GM18873 (cell line): ENCODE results near the gene TMEM45A.
"Not testable (repeated sequence)": the region's sequence is repeated elsewhere in the genome, so short reads cannot be mapped to it uniquely, and the experiment has no call there.

Experiments used
- ATAC-seq: cut with Tn5 transposase; IDR thresholded peaks from one replicate; pipeline ENCODE4 v1.9.1; 2021; ENCODE audit warnings: mild to moderate bottlenecking, moderate library complexity, moderate number of reproducible peaks; ENCODE audit not compliant: unreplicated experiment, low FRiP score

Gene TMEM45A

DNA sequence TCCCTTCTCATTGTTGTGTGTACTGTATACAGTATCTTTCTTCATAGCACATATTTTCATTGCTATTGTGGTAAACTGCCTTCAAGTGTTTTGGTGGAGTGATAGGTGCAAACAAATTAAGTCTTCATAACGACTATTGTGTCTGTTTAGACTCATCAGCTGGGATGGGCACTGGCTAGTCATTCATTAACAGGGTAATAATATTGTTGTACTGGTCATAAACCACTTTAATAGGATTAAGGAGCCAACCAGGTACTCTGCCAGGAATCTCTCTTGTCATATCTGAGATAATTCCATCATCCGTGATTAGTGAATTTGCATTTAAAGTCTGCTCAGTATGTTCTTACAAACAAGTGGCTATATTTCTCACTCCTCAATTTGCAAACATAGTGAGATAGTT is 10.2 kb upstream of the TMEM45A start:
- ATAC-seq = no peak

DNA sequence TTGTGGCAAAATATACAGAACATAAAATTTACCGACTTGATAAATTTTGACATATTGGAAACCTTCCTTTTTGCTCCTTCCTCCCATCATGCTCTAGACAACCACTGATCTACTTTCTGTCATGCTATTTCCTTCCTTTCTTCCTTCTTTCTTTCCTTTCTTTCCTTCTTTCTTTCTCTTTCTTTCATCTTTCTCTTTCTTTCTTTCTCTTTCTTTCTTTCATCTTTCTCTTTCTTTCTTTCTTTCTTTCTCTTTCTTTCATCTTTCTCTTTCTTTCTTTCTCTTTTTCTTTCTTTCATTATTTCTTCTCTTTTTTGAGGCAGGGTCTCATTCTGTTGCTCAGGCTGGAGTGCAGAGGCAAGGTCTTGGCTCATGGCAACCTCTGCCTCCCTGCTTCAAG is 8.9 kb upstream of the TMEM45A start:
- no peak for ATAC-seq

DNA sequence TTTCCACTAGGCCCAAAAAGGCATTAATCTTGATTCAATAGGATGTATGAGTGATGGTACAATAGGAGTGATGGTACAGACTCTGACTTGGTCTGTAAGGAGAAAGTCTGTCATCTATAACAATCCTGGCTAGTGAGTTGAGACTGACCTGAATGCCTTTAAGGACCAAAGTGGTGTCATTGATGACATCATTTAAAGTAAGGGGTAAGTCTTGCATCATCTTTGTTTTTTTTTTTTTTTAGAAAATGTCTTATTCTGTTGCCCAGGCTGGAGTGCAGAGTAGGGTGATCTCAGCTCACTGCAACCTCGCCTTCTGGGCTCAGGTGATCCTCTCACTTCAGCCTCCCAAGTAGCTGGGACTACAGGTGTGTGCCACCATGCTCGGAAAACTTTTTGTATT is 5.6 kb upstream of the TMEM45A start:
- no peak for ATAC-seq

DNA sequence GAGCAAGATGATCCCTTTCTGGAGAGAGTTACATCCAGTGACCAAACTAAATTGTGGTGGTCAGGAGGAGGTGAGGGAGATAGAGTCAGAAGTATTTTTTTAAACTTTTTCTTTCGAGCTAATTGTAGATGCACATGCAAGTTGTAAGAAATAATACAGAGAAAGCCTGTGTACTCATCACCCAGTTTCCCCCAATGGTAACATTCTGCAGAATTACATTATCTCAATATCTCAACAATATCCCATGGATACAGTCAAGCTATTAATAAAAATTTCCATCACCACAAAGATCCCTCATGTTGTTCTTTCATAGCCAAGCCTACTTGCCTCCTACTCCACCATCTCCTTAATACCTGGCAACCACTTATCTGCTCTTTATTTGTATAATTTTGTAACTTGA is 3.3 kb upstream of the TMEM45A start:
- no peak for ATAC-seq

DNA sequence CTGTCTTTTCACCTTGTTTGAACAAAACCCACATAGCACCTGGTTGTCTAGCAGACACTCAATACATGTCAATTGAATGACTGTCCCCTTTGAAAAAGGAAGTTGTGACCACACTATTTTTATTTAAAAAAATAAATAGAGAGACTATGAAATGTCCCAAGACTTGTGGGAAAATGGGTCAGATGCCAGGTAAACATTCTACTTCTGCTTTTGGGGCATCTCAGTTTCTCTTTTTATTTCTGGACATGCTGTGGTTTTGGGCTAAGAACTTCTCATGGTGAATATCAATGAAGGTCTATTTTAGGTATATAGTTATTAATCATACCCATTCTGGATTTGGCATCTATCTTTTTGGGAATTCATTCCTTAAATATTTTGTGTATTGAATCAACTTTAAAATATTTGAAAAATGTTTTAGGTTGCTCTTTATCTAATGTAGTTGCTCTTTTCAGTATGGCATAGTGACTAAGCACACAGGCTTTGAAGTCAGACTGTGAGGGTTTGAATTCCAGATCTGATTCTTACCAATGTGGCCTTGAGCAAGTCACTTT is 4.4 kb downstream of the TMEM45A start:
- peak; percentile 33 for ATAC-seq

DNA sequence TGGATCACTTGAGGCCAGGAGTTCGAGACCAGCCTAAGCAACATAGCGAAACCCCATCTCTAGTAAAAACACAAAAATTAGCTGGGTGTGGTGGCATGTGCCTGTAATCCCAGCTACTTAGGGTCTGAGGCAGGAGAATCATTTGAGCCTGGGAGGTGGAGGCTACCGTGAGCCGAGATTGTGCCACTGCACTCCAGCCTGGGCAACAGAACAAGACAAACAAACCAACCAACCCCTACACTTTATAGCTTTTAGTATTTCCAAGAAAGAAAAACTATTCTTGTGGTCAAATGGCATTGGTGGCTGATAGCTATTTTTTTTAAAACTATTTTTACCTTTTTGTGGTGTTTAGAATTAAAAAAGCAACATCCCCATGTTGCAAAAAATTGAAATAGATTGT is 7.2 kb downstream of the TMEM45A start:
- ATAC-seq = no peak

DNA sequence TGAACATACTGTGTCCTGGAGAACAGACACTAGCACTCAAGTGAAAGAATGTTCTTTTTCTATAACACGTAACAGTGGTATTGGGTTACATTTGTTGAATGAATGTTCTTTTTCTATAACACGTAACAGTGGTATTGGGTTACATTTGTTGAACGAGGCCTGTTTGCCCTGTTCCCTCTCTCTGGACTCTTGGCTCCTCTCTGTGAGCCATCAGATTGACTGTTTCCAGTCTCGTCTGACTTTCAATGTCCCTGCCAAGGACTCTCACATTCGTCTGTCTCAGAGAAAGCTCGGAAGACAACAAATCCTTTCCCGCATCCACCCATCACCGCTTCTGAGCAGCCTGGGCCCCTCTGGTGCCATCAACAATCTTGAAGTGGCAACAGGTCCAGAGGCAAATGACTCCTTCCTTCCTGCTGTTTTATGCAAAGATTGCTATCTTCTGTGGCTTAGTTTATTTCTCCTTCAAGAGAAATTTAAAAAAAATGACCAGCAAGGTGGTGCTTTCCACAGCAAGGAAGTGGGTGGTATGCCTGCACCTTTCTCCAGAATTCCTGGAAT is 8.0 kb downstream of the TMEM45A start:
- ATAC-seq = no peak

DNA sequence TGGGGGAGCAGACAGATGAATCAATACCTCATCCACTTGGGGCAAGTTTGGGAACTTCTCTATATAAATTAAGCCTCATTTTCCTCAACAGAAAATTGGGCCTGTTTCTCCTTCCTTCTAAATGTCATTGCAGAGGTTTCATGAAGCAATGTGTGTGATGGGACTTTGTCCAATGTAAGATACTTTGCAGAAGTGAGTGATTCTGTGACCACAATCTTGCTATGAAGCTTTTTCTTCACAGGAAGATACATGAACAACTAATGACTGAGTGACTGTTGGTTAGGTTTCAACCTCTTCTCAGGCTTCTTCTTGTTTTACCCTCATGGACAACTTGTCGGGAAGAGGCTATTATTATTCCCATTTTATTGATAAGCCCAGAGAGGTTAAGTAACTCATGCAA is 11.0 kb downstream of the TMEM45A start:
- ATAC-seq = no peak

DNA sequence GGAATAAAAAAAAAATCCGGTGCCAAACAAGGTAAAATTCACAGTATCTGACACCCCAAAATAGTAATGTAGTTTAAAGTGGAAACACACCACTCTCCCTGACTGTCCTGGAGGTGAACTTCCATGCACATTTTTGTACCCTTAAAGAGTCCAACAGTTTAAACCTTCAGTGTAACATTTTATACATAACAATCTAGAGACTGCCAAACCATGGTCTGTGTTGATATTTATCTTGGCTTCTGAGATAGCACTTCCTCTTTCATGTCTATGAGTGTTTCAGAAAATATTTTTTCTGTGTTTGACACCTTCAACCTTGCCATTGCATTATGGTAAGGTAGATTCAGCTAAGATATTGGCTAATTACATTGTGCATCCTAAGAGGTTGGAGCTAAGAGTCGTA is 13.9 kb downstream of the TMEM45A start:
- ATAC-seq = no peak

DNA sequence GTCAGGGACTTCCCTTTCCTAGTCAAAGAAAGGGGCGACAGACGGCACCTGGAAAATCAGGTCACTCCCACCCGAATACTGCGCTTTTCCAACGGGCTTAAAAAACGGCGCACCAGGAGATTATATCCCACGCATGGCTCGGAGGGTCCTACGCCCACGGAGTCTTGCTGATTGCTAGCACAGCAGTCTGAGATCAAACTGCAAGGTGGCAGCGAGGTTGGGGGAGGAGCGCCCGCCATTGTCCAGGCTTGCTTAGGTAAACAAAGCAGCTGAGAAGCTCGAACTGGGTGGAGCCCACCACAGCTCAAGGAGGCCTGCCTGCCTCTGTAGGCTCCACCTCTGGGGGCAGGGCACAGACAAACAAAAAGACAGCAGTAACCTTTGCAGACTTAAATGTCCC is 17.4 kb downstream of the TMEM45A start:
- ATAC-seq = not testable (repeated sequence)

DNA sequence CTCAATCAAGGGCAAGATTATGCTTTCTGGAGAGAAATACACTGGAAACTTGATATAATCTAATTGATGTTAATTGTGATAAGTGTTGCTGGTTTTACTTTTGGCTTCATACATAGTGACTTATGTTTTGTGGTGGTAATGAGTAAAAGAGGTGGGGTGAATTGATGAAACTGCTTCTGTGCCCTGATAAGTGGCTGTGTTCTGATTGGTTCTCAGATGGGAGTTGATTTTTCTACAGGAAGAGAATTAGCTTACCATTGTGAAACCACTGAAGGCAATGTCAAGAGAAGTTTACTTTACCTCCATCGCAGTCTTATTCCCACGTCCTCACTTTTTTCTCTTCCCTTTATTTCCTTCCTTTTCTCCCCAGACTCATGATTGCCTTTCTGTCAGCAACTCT is 23.8 kb downstream of the TMEM45A start:
- no peak for ATAC-seq

DNA sequence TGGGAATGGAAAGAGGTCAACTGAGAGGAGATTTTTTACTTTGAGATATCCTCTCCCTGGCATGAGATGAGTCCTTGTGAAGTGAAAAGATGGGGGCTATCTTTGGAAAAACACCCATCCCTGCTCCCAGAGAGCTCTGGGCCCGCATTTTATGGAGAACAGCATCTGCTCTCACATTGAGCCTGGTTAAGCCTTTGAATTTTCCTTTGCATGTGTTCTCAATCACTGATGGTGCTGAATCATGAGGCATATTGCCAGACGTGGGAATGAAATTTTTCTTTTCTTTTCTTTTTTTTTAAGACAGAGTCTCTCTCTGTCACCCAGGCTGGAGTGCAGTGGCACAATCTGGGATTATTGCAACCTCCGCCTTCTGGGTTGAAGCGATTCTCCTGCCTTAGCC is 24.4 kb downstream of the TMEM45A start:
- no peak for ATAC-seq

DNA sequence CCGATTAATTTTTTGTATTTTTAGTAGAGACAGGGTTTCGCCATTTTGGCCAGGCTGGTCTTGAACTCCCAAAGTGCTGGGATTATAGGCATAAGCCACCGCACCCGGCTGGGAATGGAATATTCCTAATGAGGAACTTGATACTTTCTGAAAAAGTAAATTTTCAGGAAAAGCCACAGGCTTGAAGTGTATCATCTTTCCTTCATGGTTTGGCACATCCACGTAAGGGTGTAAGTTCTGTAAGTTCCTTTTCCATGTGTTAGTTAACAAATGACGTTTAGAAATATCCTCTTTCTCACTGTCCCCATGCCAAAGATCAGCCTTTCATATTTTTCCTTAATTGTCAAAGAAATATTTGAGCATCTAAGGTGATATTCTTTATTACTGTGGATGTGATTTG is 24.9 kb downstream of the TMEM45A start:
- no peak for ATAC-seq

DNA sequence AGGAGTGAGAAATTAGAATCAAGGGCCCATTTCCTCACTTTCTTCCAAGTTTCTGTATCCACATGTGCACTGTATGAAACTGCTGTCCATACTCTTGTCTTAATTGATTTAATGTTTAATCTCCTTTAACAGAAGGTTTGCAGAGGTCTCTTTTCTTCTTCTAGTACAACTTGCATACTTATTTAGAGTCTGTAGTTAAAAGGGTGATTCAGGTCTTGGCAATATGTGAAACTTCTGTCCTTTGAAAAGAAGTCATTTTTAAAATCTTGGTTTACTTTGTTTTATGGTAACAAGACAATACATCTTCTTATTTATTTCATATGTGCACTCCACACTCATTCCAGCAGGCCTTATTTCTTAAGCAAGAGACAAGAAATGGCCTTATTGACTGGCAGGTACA is 25.8 kb downstream of the TMEM45A start:
- ATAC-seq = no peak

DNA sequence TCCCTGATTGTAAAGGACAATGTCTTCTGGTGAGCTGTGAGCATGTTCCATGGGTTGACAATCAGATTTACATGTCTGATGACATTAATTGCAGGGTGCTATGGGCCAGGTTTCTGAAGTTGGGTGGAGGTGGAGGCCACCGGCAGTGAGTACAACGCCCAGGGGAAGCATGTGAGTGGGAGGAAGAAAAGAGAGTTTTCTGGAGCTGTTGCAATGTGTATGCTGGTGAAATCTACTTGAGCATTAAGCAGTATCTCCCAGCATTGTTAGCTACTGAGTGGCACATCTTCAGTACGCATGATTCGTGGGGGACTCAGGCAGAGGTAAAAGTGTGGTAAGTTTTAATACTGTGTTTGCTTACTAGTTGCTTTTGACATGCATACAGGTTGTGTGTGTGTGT is 26.6 kb downstream of the TMEM45A start:
- no peak for ATAC-seq

DNA sequence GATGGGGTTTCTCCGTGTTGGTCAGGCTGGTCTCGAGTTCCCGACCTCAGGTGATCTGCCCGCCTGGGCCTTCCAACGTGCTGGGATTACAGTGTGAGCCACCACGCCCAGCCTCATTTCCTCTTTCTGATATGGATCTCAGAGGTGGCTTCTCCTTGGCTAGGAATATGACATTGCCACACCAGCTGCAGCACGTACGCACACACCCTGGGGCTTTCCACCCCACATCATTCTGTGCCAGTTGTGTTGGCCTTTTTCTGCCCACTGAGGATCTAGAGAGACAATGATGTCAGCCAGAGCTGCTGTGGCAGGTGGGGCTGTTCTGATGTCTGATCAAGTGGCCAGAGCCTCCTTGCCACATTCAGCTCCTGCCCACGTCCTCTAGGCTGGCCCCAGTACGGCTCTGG is 29.0 kb downstream of the TMEM45A start:
- ATAC-seq = peak; percentile 66

DNA sequence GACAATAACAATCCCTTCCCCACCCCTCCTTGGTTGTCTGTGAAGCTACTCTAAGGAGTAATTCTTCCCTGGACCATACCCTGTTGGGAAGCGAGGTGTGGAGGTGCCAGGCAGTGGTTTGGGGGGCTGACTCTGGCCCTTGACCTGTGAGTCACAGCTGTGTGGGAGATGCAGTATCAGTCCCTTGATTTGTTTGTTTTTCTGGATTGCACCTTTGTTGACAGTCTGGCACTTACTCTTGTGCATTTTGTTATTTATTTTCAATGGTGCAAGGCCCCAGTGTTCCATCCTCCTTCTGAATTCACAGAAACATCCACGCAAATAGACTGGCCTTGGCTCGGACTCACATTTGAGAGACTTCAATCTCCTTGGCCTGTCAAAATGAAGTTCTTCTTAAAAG is 29.7 kb downstream of the TMEM45A start:
- ATAC-seq = no peak

DNA sequence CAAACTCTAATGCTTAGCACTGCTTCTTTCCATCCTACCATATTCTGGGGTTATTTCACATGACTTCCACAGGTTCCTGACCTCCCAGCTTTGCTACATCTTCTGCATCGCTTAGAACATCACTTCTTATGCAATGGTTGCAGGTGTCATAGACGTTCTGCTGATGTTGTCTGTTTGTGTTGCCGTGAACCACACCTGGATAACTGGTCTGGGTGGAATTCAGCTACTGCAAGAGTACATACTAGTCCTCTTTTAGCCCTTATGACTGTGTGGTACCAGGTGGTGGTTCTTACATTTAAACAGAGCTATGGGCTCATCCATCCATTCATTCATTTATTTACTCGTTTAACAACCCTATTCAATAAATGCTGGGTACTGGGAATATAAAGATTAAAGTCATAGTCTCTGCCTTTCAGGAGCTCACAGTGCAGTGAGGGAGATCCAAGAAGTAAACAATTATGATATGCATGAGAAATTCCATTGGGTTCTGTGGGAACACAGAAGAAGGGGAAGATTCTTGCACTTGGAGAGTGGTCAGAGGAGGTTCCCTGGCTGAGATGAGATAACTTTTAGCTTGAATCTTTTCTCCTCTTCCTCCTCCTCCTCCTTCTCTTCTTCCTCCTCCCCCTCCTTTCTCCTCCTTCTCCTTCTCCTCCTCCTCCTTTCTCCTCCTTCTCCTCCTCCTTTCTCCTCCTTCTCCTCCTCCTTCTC is 30.8 kb downstream of the TMEM45A start:
- no peak for ATAC-seq

DNA sequence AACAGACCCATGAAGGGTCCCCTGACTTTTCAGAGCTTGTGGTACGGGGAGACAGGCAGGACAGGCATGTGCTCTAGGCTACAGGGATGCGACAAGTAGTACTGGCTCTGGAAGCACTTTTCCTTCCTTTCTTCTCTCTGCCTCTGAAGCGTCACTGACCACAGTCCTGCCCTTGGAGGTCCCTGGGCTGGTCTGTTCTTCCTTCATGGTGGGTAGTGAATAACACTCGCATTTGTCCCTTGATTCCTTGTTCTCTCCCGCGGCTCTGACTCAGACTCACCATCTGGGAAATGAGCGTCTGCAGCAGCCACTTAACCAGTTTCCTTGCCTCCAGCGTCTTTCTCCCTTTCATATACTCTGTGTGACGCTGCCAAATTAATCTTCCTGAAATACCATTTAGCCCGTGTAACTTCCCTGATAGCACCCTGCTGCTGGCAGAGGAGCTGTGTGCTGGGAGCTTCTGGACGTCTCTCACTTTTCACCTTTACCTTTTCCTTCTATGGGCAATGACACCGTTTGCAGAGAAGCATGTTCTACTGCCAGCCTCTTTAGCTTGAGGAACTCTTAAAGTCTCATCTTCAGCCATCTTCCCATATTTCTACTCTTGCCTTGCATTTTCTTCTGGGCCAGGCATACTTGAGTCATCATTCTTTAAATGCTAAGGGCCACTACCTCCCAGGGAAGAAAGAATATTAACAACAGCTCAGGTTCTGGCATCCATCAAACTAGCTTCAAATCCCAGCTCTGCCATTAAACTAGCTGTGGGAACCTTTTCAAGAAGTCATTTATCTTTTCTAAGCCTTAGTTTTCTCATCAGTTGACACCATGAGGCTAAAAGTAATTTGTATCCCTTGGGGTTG is 33.6 kb downstream of the TMEM45A start:
- ATAC-seq = no peak

DNA sequence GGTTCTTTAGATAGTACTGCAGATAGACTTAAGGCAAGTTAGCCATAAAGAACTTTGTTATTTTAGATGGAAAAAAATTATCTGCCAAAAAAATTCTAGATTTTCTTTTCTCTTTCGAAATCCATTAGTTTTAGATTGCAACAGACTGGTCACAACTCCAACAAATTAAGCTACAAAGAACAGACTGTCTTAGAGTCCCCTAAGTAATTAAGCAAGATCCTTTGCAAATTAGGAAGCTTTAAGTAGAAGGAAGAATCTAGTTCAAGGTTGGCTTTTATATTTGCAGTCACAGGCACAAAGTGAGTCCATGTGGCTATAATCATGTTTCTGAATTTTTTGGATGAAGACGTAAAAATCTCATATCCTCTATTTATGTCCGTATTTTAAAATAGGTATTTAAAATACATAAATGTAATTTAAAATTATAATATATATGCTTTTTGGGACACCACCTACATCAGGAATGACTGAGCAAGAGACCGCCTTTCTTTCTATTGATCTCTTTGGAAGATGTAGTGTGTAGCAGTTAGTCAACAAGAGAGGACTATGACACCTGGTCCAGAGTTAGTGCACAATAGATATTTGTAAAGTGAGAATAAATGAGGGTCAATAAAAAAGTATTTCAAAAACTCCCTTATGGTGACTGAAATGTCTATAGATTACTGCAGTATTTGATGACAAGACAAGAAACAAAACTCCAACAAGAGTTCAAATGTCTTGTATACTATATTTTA is 34.4 kb downstream of the TMEM45A start:
- ATAC-seq = no peak

DNA sequence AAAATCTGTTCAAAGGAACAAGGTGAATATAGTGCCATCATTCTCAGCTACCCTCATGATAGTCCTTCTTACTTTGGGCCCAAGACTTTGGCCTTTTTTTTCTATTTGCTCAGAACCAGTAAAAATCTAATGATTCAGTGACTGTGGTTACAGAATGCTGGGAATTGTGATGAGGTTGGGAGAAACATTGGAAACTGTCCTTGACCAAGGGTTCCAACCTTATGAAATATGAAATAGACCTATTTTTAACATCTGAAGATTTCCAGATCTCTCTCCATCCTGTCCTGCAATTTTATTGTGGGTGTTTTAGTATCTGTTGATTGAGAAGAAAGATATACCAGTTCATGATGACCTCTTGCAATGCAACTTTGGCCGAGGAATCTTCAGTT is 34.9 kb downstream of the TMEM45A start:
- no peak for ATAC-seq
